Endothelial cell of umbilical vein (primary cell): ENCODE data around the gene EVX2.

ENCODE experiments used
- CTCF ChIP-seq, 2 donors: IDR thresholded peaks; 1 replicate in 1 of 2; 2 replicates in 1 of 2; pipeline ENCODE4 v1.5.1; 2011; ENCODE audit warnings: low read length in 2 of 2, mild to moderate bottlenecking in 2 of 2, moderate library complexity in 2 of 2, control low read depth in 1 of 2, inconsistent platforms in 1 of 2, low read depth in 1 of 2; ENCODE audit not compliant: insufficient read depth in 1 of 2; ENCODE audit errors: extremely low read depth in 1 of 2
- EZH2 ChIP-seq: IDR thresholded peaks from 2 replicates; pipeline ENCODE4 v1.6.1; 2012; ENCODE audit warnings: borderline replicate concordance, low read depth, mild to moderate bottlenecking, moderate library complexity, low read length, inconsistent platforms; ENCODE audit not compliant: severe bottlenecking
- JUN ChIP-seq: IDR thresholded peaks from 2 replicates; pipeline ENCODE4 v1.6.1; 2011; ENCODE audit warnings: borderline replicate concordance, low read depth; ENCODE audit not compliant: insufficient read length, insufficient read depth
- POLR2A ChIP-seq: IDR thresholded peaks from 2 replicates; pipeline ENCODE4 v1.6.1; 2012; ENCODE audit warnings: low read depth, mild to moderate bottlenecking, control low read depth, low read length
- POLR2AphosphoS5 ChIP-seq: IDR thresholded peaks from 2 replicates; pipeline ENCODE4 v1.6.1; 2012; ENCODE audit warnings: low read depth, mild to moderate bottlenecking, control low read depth, low read length, moderate library complexity; ENCODE audit not compliant: insufficient read depth

DNA sequence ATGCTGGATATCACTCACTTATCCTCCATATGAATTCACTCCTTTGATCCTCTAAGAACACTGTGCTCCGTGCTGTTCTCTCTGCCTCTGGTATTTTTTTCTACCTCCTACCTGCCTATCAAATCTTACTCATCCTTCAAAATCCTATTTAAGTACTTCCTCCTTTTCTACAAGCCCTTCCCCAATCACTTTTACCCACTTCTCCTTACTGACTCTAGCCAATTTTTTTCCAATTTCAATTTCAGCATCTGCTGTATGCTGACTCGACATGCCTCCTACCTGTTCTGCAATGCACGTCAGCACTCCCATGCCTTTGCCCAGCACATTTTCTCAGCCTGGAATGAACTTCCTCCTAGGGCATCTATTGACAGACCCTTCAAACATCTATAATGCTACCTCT is 44.4 kb downstream of the EVX2 start:
- TF ChIP-seq CTCF (IDR thresholded peaks at IDR 0.05; ENCODE audit: extremely low read depth in 1 of 2, insufficient read depth in 1 of 2, low read depth in 1 of 2, low read length in 2 of 2) = no peak
- no peak for TF ChIP-seq POLR2A
- TF ChIP-seq POLR2AphosphoS5 = no peak
- no peak for TF ChIP-seq EZH2
- no peak for TF ChIP-seq JUN
